ENCODE data around the gene LAYN.

DNA sequence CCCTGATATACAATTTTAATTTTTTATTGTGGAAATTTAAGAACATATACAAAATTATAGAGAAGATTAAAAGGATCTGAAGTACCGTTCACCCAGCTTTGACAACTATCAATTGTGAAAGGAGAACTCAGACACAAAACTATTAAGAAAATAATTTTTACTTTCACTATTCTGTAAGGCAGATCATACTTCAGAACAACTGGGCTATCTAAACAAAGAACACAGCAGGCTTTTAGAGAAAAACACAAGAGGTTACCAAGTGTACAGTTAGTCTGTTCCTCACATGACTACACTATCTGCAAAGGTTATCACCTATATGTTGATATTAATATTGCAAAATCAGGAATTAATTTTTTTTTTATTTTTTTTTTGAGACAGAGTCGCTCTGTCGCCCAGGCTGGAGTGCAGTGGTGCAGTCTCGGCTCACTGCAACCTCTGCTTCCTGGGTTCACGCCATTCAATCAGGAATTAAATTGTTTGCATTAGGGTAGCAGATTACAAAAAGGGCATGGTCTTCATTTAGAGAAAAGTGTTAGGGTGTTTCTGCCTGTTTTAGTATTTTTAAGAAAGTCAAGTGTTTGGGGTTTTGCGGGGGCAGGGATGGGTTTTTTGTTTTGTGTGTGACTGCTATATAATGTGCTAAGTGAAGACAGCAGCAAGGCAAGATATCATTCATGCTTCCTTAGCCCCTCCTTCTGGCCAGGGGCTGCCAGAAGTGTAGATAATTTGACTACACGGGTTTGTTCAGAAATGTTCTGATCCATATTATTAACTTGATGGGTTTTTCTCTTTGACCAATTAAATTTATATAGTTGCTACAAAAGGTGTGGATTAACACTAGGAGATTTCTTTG, 34.1 kb downstream of the LAYN start:
- TF ChIP-seq CBFB (CRISPR knock-in tag; IDR thresholded peaks at IDR 0.05) (no peak), ZNF292 (CRISPR knock-in tag; IDR thresholded peaks at IDR 0.05; ENCODE audit: borderline replicate concordance, low read depth) (no peak), POLR2AphosphoS5 (IDR thresholded peaks at IDR 0.05; ENCODE audit: low read depth, low read length) (no peak), POLR2AphosphoS2 (IDR thresholded peaks at IDR 0.05; ENCODE audit: low read depth, low read length) (no peak), POLR2A (IDR thresholded peaks at IDR 0.05; ENCODE audit: insufficient read depth in 1 of 2, low read depth in 2 of 2, low read length in 2 of 2) (no peak), ZNF776 (CRISPR knock-in tag; IDR thresholded peaks at IDR 0.05) (no peak), NRL (CRISPR knock-in tag; IDR thresholded peaks at IDR 0.05; ENCODE audit: borderline replicate concordance) (no peak), RNF2 (conservative IDR thresholded peaks at IDR 0.05; ENCODE audit: low read depth) (no peak)
- TF ChIP-seq, protein P1, sequence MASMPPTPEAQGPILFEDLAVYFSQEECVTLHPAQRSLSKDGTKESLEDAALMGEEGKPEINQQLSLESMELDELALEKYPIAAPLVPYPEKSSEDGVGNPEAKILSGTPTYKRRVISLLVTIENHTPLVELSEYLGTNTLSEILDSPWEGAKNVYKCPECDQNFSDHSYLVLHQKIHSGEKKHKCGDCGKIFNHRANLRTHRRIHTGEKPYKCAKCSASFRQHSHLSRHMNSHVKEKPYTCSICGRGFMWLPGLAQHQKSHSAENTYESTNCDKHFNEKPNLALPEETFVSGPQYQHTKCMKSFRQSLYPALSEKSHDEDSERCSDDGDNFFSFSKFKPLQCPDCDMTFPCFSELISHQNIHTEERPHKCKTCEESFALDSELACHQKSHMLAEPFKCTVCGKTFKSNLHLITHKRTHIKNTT (CRISPR knock-in tag; IDR thresholded peaks at IDR 0.05): no peak
